Measurements from ENCODE around the gene RPL31.

RPL31 gene

GRCh38 chr2:100976061-100976460, 26.0 kb upstream of the RPL31 start:
- Histone ChIP-seq H3K36me3 (ENCODE audit: insufficient read depth, insufficient read length, low read length) (no peaks in the 10 kb centered on the region), H3K9ac (ENCODE audit: insufficient read length, low read depth) (no peak overlapping the region), H3K27me3 (ENCODE audit: insufficient read depth, insufficient read length) (no peaks in the 10 kb centered on the region), H3K4me1 (ENCODE audit: insufficient read depth, insufficient read length) (no peaks in the 10 kb centered on the region), H3K4me3 (ENCODE audit: insufficient read length, low read depth) (no peak overlapping the region), H3K9me3 (ENCODE audit: insufficient read depth, low read length) (no peaks in the 10 kb centered on the region)
- no peak for DNase-seq (ENCODE audit: low read depth, low spot score)
- TF ChIP-seq ZNF274 (IDR thresholded peaks at IDR 0.05; ENCODE audit: low read depth, low read length), result no peak
- TF ChIP-seq YY1 (IDR thresholded peaks at IDR 0.05; ENCODE audit: insufficient read depth, insufficient read length), result no peak
- TF ChIP-seq SUZ12 (IDR thresholded peaks at IDR 0.05; ENCODE audit: extremely low read depth, insufficient read depth, insufficient read length), result no peak

- Histone ChIP-seq H3K4me3 (ENCODE audit: insufficient read length, low read depth) (no peak overlapping the region), H3K27me3 (ENCODE audit: insufficient read depth, insufficient read length) (no peaks in the 10 kb centered on the region), H3K9me3 (ENCODE audit: insufficient read depth, low read length) (no peaks in the 10 kb centered on the region), H3K36me3 (ENCODE audit: insufficient read depth, insufficient read length, low read length) (no peaks in the 10 kb centered on the region), H3K9ac (ENCODE audit: insufficient read length, low read depth) (no peak overlapping the region), H3K4me1 (ENCODE audit: insufficient read depth, insufficient read length) (no peaks in the 10 kb centered on the region)
- no peak for DNase-seq (ENCODE audit: low read depth, low spot score)
- no peak for TF ChIP-seq YY1 (IDR thresholded peaks at IDR 0.05; ENCODE audit: insufficient read depth, insufficient read length)
- TF ChIP-seq SUZ12 (IDR thresholded peaks at IDR 0.05; ENCODE audit: extremely low read depth, insufficient read depth, insufficient read length), result no peak
- no peak for TF ChIP-seq ZNF274 (IDR thresholded peaks at IDR 0.05; ENCODE audit: low read depth, low read length)
These were observed 25.3 kb upstream of the RPL31 start for GRCh38 chr2:100976645-100977391.

GRCh38 chr2:100977511-100977910, 24.6 kb upstream of the RPL31 start:
- H3K9me3 ChIP-seq (ENCODE audit: insufficient read depth, low read length), result no peaks in the 10 kb centered on the region
- H3K4me1 ChIP-seq (ENCODE audit: insufficient read depth, insufficient read length), result peaks cover 6% of the 10 kb centered on the region
- no peaks in the 10 kb centered on the region for H3K36me3 ChIP-seq (ENCODE audit: insufficient read depth, insufficient read length, low read length)
- no peak overlapping the region for H3K9ac ChIP-seq (ENCODE audit: insufficient read length, low read depth)
- no peaks in the 10 kb centered on the region for H3K27me3 ChIP-seq (ENCODE audit: insufficient read depth, insufficient read length)
- DNase-seq (ENCODE audit: low read depth, low spot score), result no peak
- no peak overlapping the region for H3K4me3 ChIP-seq (ENCODE audit: insufficient read length, low read depth)
- TF ChIP-seq ZNF274 (IDR thresholded peaks at IDR 0.05; ENCODE audit: low read depth, low read length) (no peak), YY1 (IDR thresholded peaks at IDR 0.05; ENCODE audit: insufficient read depth, insufficient read length) (no peak), SUZ12 (IDR thresholded peaks at IDR 0.05; ENCODE audit: extremely low read depth, insufficient read depth, insufficient read length) (no peak)

GRCh38 chr2:100978582-100979191, 23.4 kb upstream of the RPL31 start:
- no peaks in the 10 kb centered on the region for H3K27me3 ChIP-seq (ENCODE audit: insufficient read depth, insufficient read length)
- H3K4me3 ChIP-seq (ENCODE audit: insufficient read length, low read depth), result no peak overlapping the region
- H3K9ac ChIP-seq (ENCODE audit: insufficient read length, low read depth), result no peak overlapping the region
- peaks cover 8% of the 10 kb centered on the region for H3K4me1 ChIP-seq (ENCODE audit: insufficient read depth, insufficient read length)
- H3K36me3 ChIP-seq (ENCODE audit: insufficient read depth, insufficient read length, low read length), result no peaks in the 10 kb centered on the region
- no peaks in the 10 kb centered on the region for H3K9me3 ChIP-seq (ENCODE audit: insufficient read depth, low read length)
- DNase-seq (ENCODE audit: low read depth, low spot score), result no peak
- TF ChIP-seq YY1 (IDR thresholded peaks at IDR 0.05; ENCODE audit: insufficient read depth, insufficient read length) (no peak), ZNF274 (IDR thresholded peaks at IDR 0.05; ENCODE audit: low read depth, low read length) (no peak), SUZ12 (IDR thresholded peaks at IDR 0.05; ENCODE audit: extremely low read depth, insufficient read depth, insufficient read length) (no peak)

- TF ChIP-seq YY1 (IDR thresholded peaks at IDR 0.05; ENCODE audit: insufficient read depth, insufficient read length), result no peak
- no peak for TF ChIP-seq SUZ12 (IDR thresholded peaks at IDR 0.05; ENCODE audit: extremely low read depth, insufficient read depth, insufficient read length)
- TF ChIP-seq ZNF274 (IDR thresholded peaks at IDR 0.05; ENCODE audit: low read depth, low read length), result no peak
- Histone ChIP-seq H3K36me3 (ENCODE audit: insufficient read depth, insufficient read length, low read length) (no peaks in the 10 kb centered on the region), H3K27me3 (ENCODE audit: insufficient read depth, insufficient read length) (no peaks in the 10 kb centered on the region), H3K9ac (ENCODE audit: insufficient read length, low read depth) (no peak overlapping the region), H3K4me1 (ENCODE audit: insufficient read depth, insufficient read length) (peaks cover 8% of the 10 kb centered on the region), H3K9me3 (ENCODE audit: insufficient read depth, low read length) (no peaks in the 10 kb centered on the region), H3K4me3 (ENCODE audit: insufficient read length, low read depth) (no peak overlapping the region)
- DNase-seq (ENCODE audit: low read depth, low spot score), result no peak
These were observed 22.0 kb upstream of the RPL31 start for GRCh38 chr2:100980046-100980445.

- Histone ChIP-seq H3K36me3 (ENCODE audit: insufficient read depth, insufficient read length, low read length) (no peaks in the 10 kb centered on the region), H3K9me3 (ENCODE audit: insufficient read depth, low read length) (no peaks in the 10 kb centered on the region), H3K4me3 (ENCODE audit: insufficient read length, low read depth) (no peak overlapping the region), H3K9ac (ENCODE audit: insufficient read length, low read depth) (no peak overlapping the region), H3K27me3 (ENCODE audit: insufficient read depth, insufficient read length) (no peaks in the 10 kb centered on the region), H3K4me1 (ENCODE audit: insufficient read depth, insufficient read length) (peaks cover 8% of the 10 kb centered on the region)
- DNase-seq (ENCODE audit: low read depth, low spot score), result no peak
- TF ChIP-seq SUZ12 (IDR thresholded peaks at IDR 0.05; ENCODE audit: extremely low read depth, insufficient read depth, insufficient read length) (no peak), ZNF274 (IDR thresholded peaks at IDR 0.05; ENCODE audit: low read depth, low read length) (no peak), YY1 (IDR thresholded peaks at IDR 0.05; ENCODE audit: insufficient read depth, insufficient read length) (no peak)
These were observed 21.1 kb upstream of the RPL31 start for GRCh38 chr2:100981011-100981410.

- no peaks in the 10 kb centered on the region for H3K27me3 ChIP-seq (ENCODE audit: insufficient read depth, insufficient read length)
These were observed 19.6 kb upstream of the RPL31 start for GRCh38 chr2:100982431-100982861.

More at GRCh38 chr2:100982431-100982861, 19.6 kb upstream of the RPL31 start:
- Histone ChIP-seq H3K9ac (ENCODE audit: insufficient read length, low read depth) (no peak overlapping the region), H3K36me3 (ENCODE audit: insufficient read depth, insufficient read length, low read length) (no peaks in the 10 kb centered on the region), H3K4me1 (ENCODE audit: insufficient read depth, insufficient read length) (peaks cover 8% of the 10 kb centered on the region), H3K4me3 (ENCODE audit: insufficient read length, low read depth) (no peak overlapping the region), H3K9me3 (ENCODE audit: insufficient read depth, low read length) (no peaks in the 10 kb centered on the region)
- TF ChIP-seq SUZ12 (IDR thresholded peaks at IDR 0.05; ENCODE audit: extremely low read depth, insufficient read depth, insufficient read length) (no peak), ZNF274 (IDR thresholded peaks at IDR 0.05; ENCODE audit: low read depth, low read length) (no peak), YY1 (IDR thresholded peaks at IDR 0.05; ENCODE audit: insufficient read depth, insufficient read length) (no peak)
- DNase-seq (ENCODE audit: low read depth, low spot score), result no peak

All from NT2/D1 (cell line).